Astrocyte (in vitro differentiated cells and primary cell): Measurements from ENCODE around the gene MCUB. TPM values are rescaled to one million over a fixed set of nuclear protein-coding genes. Genes with fewer than 3 reads are reported as not detected.
A peak's percentile ranks its signal among the peaks of the same experiment; 100 is the strongest.

Experiments
- DNase-seq: peaks from one replicate; pipeline ENCODE4 v3.0.0-alpha.2; 2010; ENCODE audit warnings: low read depth
- FAIRE-seq: peaks from 2 replicates; lab custom pipeline; 2011; peaks lifted over from hg19 to GRCh38; lab: Jason Lieb, UNC
- H2AFZ ChIP-seq: 2 replicates; pipeline ENCODE4 v1.6.0; 2012; ENCODE audit warnings: low read depth, low read length, inconsistent platforms
- H3K27ac ChIP-seq: 2 replicates; pipeline ENCODE4 v1.5.1; 2011; ENCODE audit warnings: low read depth, low read length, inconsistent platforms
- H3K27me3 ChIP-seq: 2 replicates; pipeline ENCODE4 v1.6.0; 2011; ENCODE audit warnings: low read length, inconsistent platforms; ENCODE audit not compliant: insufficient read depth
- H3K36me3 ChIP-seq: 2 replicates; pipeline ENCODE4 v1.5.1; 2011; ENCODE audit warnings: low read length, inconsistent platforms; ENCODE audit not compliant: insufficient read depth
- H3K4me1 ChIP-seq: 2 replicates; pipeline ENCODE4 v1.5.1; 2011; ENCODE audit warnings: low read length, inconsistent platforms; ENCODE audit not compliant: insufficient read depth
- H3K4me2 ChIP-seq: 2 replicates; pipeline ENCODE4 v1.6.0; 2012; ENCODE audit warnings: low read length, inconsistent platforms
- H3K4me3 ChIP-seq: 2 replicates; pipeline ENCODE4 v1.5.1; 2011; ENCODE audit warnings: low read depth, mild to moderate bottlenecking, low read length, inconsistent platforms; ENCODE audit not compliant: insufficient read depth
- H3K79me2 ChIP-seq: 2 replicates; pipeline ENCODE4 v1.6.0; 2012; ENCODE audit warnings: mild to moderate bottlenecking, low read length, inconsistent platforms; ENCODE audit not compliant: insufficient read depth
- H3K9ac ChIP-seq: 2 replicates; pipeline ENCODE4 v1.6.0; 2012; ENCODE audit warnings: mild to moderate bottlenecking, low read length, inconsistent platforms
- H3K9me3 ChIP-seq: 2 replicates; pipeline ENCODE4 v1.5.1; 2012; ENCODE audit warnings: low read depth, mild to moderate bottlenecking, low read length, inconsistent platforms; ENCODE audit not compliant: insufficient read depth
- H4K20me1 ChIP-seq: 2 replicates; pipeline ENCODE4 v1.6.0; 2012; ENCODE audit warnings: low read length, inconsistent platforms; ENCODE audit not compliant: insufficient read depth
- H3K27ac Mint-ChIP-seq: one replicate; pipeline ENCODE4 v1.8.0; 2021; ENCODE audit warnings: mild to moderate bottlenecking, mixed read lengths; ENCODE audit not compliant: unreplicated experiment
- H3K27me3 Mint-ChIP-seq: one replicate; pipeline ENCODE4 v1.8.0; 2021; ENCODE audit warnings: low read depth, mixed read lengths; ENCODE audit not compliant: unreplicated experiment
- H3K36me3 Mint-ChIP-seq: one replicate; pipeline ENCODE4 v1.8.0; 2021; ENCODE audit warnings: low read depth, mixed read lengths; ENCODE audit not compliant: unreplicated experiment
- H3K4me1 Mint-ChIP-seq: one replicate; pipeline ENCODE4 v1.8.0; 2021; ENCODE audit warnings: low read depth, mixed read lengths; ENCODE audit not compliant: unreplicated experiment
- H3K4me3 Mint-ChIP-seq: one replicate; pipeline ENCODE4 v1.8.0; 2021; ENCODE audit warnings: mild to moderate bottlenecking, moderate library complexity, mixed read lengths; ENCODE audit not compliant: unreplicated experiment
- H3K9me3 Mint-ChIP-seq: one replicate; pipeline ENCODE4 v1.8.0; 2021; ENCODE audit warnings: mild to moderate bottlenecking, mixed read lengths; ENCODE audit not compliant: unreplicated experiment
- CTCF ChIP-seq: IDR thresholded peaks from 2 replicates; pipeline ENCODE4 v1.5.1; 2011; ENCODE audit warnings: low read depth, mild to moderate bottlenecking, inconsistent platforms, low read length, moderate library complexity; ENCODE audit not compliant: insufficient read depth
- EZH2 ChIP-seq: IDR thresholded peaks from 2 replicates; pipeline ENCODE4 v1.6.1; 2012; ENCODE audit warnings: mild to moderate bottlenecking, low read length, inconsistent platforms; ENCODE audit not compliant: insufficient read depth
- total RNA-seq: library from RNA; stranded (reverse); gene quantifications from 2 replicates; pipeline ENCODE4 v1.2.1, GENCODE V29; 2021

MCUB gene
- total RNA-seq, 1 donor from 2014 or later = 12.6 TPM

- H3K9me3 ChIP-seq = no peaks in the 10 kb centered on the region
- H3K9me3 Mint-ChIP-seq = no peaks in the 10 kb centered on the region
- H2AFZ ChIP-seq = no peak overlapping the region
- no peaks in the 10 kb centered on the region for H3K27me3 ChIP-seq
- H3K4me3 ChIP-seq = no peak overlapping the region
- H3K27ac ChIP-seq = no peak overlapping the region
- no peak for FAIRE-seq
- no peaks in the 10 kb centered on the region for H3K4me1 ChIP-seq
- no peaks in the 10 kb centered on the region for H4K20me1 ChIP-seq
- no peak for TF ChIP-seq CTCF
- no peak for TF ChIP-seq EZH2
- H3K27me3 Mint-ChIP-seq = no peaks in the 10 kb centered on the region
- no peaks in the 10 kb centered on the region for H3K36me3 ChIP-seq
- H3K4me2 ChIP-seq = no peak overlapping the region
- no peak for DNase-seq
- no peaks in the 10 kb centered on the region for H3K36me3 Mint-ChIP-seq
- no peak overlapping the region for H3K9ac ChIP-seq
- no peaks in the 10 kb centered on the region for H3K4me1 Mint-ChIP-seq
- no peaks in the 10 kb centered on the region for H3K79me2 ChIP-seq
- no peak overlapping the region for H3K27ac Mint-ChIP-seq
- H3K4me3 Mint-ChIP-seq = no peak overlapping the region
These were observed 102.1 kb downstream of the MCUB start for GRCh38 chr4:109662116-109662515.

GRCh38 chr4:109662771-109663170 is 102.7 kb downstream of the MCUB start:
- Histone ChIP-seq H3K27me3 (no peaks in the 10 kb centered on the region), H3K27ac (no peak overlapping the region), H3K79me2 (no peaks in the 10 kb centered on the region), H3K4me2 (no peak overlapping the region), H3K9ac (no peak overlapping the region), H3K4me1 (no peaks in the 10 kb centered on the region), H4K20me1 (no peaks in the 10 kb centered on the region), H3K4me3 (no peak overlapping the region), H2AFZ (no peak overlapping the region), H3K36me3 (no peaks in the 10 kb centered on the region), H3K9me3 (no peaks in the 10 kb centered on the region)
- H3K9me3 Mint-ChIP-seq = no peaks in the 10 kb centered on the region
- no peaks in the 10 kb centered on the region for H3K4me1 Mint-ChIP-seq
- H3K36me3 Mint-ChIP-seq = no peaks in the 10 kb centered on the region
- TF ChIP-seq CTCF = no peak
- no peak for TF ChIP-seq EZH2
- no peak overlapping the region for H3K27ac Mint-ChIP-seq
- no peaks in the 10 kb centered on the region for H3K27me3 Mint-ChIP-seq
- DNase-seq (no peak), FAIRE-seq (no peak)
- H3K4me3 Mint-ChIP-seq = no peak overlapping the region

GRCh38 chr4:109665783-109666485 is 105.9 kb downstream of the MCUB start:
- H3K36me3 Mint-ChIP-seq = no peaks in the 10 kb centered on the region
- no peaks in the 10 kb centered on the region for H3K27me3 Mint-ChIP-seq
- FAIRE-seq = no peak
- peaks cover 2% of the 10 kb centered on the region for H3K9me3 Mint-ChIP-seq
- no peaks in the 10 kb centered on the region for H3K4me1 Mint-ChIP-seq
- no peaks in the 10 kb centered on the region for H3K27me3 ChIP-seq
- no peak overlapping the region for H3K4me2 ChIP-seq
- no peak overlapping the region for H3K4me3 Mint-ChIP-seq
- H3K79me2 ChIP-seq = no peaks in the 10 kb centered on the region
- no peak overlapping the region for H3K27ac ChIP-seq
- H3K36me3 ChIP-seq = no peaks in the 10 kb centered on the region
- H2AFZ ChIP-seq = no peak overlapping the region
- H3K9ac ChIP-seq = no peak overlapping the region
- no peak overlapping the region for H3K27ac Mint-ChIP-seq
- H4K20me1 ChIP-seq = no peaks in the 10 kb centered on the region
- H3K4me3 ChIP-seq = no peak overlapping the region
- H3K4me1 ChIP-seq = no peaks in the 10 kb centered on the region
- H3K9me3 ChIP-seq = no peaks in the 10 kb centered on the region
- DNase-seq = peak; percentile 4
- TF ChIP-seq EZH2 (no peak), CTCF (no peak)
